ENCODE results near the gene CD3E. TPM values are rescaled to one million over a fixed set of nuclear protein-coding genes. Genes with fewer than 3 reads are reported as not detected.

Gene CD3E
- total RNA-seq, 1 experiment from 2014 or later, result 0.51 TPM

DNA sequence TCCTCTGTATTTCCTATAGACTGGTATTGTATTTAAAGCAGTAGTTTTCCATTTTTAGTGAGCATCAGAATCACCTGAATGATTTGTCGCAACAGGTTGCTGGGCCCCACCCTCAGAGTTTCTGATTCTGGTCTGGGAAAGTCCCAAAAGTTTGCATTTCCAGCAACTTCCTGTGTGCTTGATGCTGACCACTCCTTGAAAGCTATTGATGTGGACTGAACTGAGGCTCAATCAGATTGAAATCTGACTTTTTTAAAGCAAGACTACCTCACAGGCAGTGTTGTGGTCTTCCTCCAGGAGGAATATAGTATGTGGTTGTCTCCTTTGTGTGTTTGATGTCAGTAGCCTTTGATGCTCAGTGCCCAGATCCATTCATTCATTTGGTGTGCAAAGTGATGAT lies 23.2 kb upstream of the CD3E start:
- Histone ChIP-seq H3K27ac (ENCODE audit: low read length) (no peak overlapping the region), H3K9me3 (ENCODE audit: control insufficient read depth, insufficient read depth, low read depth, low read length) (no peaks in the 10 kb centered on the region), H3K36me3 (ENCODE audit: control insufficient read depth, insufficient read depth, low read length) (no peaks in the 10 kb centered on the region), H3K4me3 (ENCODE audit: low read depth in 2 of 2, low read length in 2 of 2) (no peak overlapping the region), H3K27me3 (ENCODE audit: control insufficient read depth, insufficient read depth, low read length) (no peaks in the 10 kb centered on the region), H3K4me1 (ENCODE audit: control insufficient read depth, insufficient read depth, low read length) (no peaks in the 10 kb centered on the region)
- ATAC-seq, result no peak
- TF ChIP-seq, protein P1, sequence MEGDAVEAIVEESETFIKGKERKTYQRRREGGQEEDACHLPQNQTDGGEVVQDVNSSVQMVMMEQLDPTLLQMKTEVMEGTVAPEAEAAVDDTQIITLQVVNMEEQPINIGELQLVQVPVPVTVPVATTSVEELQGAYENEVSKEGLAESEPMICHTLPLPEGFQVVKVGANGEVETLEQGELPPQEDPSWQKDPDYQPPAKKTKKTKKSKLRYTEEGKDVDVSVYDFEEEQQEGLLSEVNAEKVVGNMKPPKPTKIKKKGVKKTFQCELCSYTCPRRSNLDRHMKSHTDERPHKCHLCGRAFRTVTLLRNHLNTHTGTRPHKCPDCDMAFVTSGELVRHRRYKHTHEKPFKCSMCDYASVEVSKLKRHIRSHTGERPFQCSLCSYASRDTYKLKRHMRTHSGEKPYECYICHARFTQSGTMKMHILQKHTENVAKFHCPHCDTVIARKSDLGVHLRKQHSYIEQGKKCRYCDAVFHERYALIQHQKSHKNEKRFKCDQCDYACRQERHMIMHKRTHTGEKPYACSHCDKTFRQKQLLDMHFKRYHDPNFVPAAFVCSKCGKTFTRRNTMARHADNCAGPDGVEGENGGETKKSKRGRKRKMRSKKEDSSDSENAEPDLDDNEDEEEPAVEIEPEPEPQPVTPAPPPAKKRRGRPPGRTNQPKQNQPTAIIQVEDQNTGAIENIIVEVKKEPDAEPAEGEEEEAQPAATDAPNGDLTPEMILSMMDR (IDR thresholded peaks at IDR 0.05), result no peak
- TF ChIP-seq TCF7L2 (IDR thresholded peaks at IDR 0.05; ENCODE audit: low read depth, low read length) (no peak), SIN3A (IDR thresholded peaks at IDR 0.05; ENCODE audit: borderline replicate concordance, insufficient read depth, low read depth, low read length) (no peak), POLR2AphosphoS5 (IDR thresholded peaks at IDR 0.05; ENCODE audit: low read depth, low read length) (no peak)
- TF ChIP-seq, protein P2, sequence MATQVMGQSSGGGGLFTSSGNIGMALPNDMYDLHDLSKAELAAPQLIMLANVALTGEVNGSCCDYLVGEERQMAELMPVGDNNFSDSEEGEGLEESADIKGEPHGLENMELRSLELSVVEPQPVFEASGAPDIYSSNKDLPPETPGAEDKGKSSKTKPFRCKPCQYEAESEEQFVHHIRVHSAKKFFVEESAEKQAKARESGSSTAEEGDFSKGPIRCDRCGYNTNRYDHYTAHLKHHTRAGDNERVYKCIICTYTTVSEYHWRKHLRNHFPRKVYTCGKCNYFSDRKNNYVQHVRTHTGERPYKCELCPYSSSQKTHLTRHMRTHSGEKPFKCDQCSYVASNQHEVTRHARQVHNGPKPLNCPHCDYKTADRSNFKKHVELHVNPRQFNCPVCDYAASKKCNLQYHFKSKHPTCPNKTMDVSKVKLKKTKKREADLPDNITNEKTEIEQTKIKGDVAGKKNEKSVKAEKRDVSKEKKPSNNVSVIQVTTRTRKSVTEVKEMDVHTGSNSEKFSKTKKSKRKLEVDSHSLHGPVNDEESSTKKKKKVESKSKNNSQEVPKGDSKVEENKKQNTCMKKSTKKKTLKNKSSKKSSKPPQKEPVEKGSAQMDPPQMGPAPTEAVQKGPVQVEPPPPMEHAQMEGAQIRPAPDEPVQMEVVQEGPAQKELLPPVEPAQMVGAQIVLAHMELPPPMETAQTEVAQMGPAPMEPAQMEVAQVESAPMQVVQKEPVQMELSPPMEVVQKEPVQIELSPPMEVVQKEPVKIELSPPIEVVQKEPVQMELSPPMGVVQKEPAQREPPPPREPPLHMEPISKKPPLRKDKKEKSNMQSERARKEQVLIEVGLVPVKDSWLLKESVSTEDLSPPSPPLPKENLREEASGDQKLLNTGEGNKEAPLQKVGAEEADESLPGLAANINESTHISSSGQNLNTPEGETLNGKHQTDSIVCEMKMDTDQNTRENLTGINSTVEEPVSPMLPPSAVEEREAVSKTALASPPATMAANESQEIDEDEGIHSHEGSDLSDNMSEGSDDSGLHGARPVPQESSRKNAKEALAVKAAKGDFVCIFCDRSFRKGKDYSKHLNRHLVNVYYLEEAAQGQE (IDR thresholded peaks at IDR 0.05; ENCODE audit: insufficient read depth in 1 of 2, low read depth in 2 of 2, low read length in 1 of 2), result no peak
- intact Hi-C loops (cut with micrococcal nuclease; ENCODE audit: unreplicated experiment) (no loop called here), in situ Hi-C loops (cut with HindIII; ENCODE audit: low pct_unique_long_range_greater_than_20kb, low sequenced_read_pairs) (no loop called here)
- no peak for DNase-seq (ENCODE audit: low read depth, low spot score)
- CTCF ChIA-PET, result no interaction called here
- POLR2A ChIA-PET, result no interaction called here
- no TSS peak for BruUV-seq (replicated peaks)

DNA sequence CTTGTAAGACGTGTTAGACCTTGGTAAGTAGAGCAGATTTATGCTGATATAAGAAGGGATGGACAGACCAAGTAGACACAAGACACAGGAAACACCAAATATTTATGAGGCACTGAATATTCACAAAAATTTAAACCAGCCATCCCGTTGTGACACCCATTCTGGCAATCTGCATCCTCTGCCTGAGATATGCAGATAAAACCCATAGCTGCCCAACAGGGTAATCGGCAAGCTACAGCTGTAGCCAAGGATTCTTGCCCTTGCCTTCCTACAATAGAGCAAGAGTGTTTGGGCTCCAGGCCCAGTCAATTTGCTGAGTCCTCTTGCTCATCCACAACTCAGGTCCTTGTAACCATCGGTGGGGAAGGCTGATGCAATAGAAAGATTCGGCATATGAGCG lies 21.9 kb upstream of the CD3E start:
- no TSS peak for BruUV-seq (replicated peaks)
- no peaks in the 10 kb centered on the region for H3K9me3 ChIP-seq (ENCODE audit: control insufficient read depth, insufficient read depth, low read depth, low read length)
- in situ Hi-C loops (cut with HindIII; ENCODE audit: low pct_unique_long_range_greater_than_20kb, low sequenced_read_pairs), result no loop called here
- DNase-seq (ENCODE audit: low read depth, low spot score), result no peak
- 0 out of 2 replicates have a peak, but pooled peaks have one; percentile 42 for ATAC-seq
- H3K27ac ChIP-seq (ENCODE audit: low read length), result no peak overlapping the region
- H3K27me3 ChIP-seq (ENCODE audit: control insufficient read depth, insufficient read depth, low read length), result peaks cover 3% of the 10 kb centered on the region; the same call in 1 of the 2 replicates
- no peaks in the 10 kb centered on the region for H3K36me3 ChIP-seq (ENCODE audit: control insufficient read depth, insufficient read depth, low read length)
- TF ChIP-seq TCF7L2 (IDR thresholded peaks at IDR 0.05; ENCODE audit: low read depth, low read length) (no peak), POLR2AphosphoS5 (IDR thresholded peaks at IDR 0.05; ENCODE audit: low read depth, low read length) (no peak), SIN3A (IDR thresholded peaks at IDR 0.05; ENCODE audit: borderline replicate concordance, insufficient read depth, low read depth, low read length) (no peak)
- TF ChIP-seq, protein P1 (IDR thresholded peaks at IDR 0.05), result no peak
- TF ChIP-seq, protein P2 (IDR thresholded peaks at IDR 0.05; ENCODE audit: insufficient read depth in 1 of 2, low read depth in 2 of 2, low read length in 1 of 2), result no peak
- ChIA-PET CTCF (no interaction called here), POLR2A (no interaction called here)
- intact Hi-C loops (cut with micrococcal nuclease; ENCODE audit: unreplicated experiment), result no loop called here
- no peak overlapping the region for H3K4me3 ChIP-seq (ENCODE audit: low read depth in 2 of 2, low read length in 2 of 2)
- H3K4me1 ChIP-seq (ENCODE audit: control insufficient read depth, insufficient read depth, low read length), result no peaks in the 10 kb centered on the region; the same call in 1 of the 2 replicates

Data from Panc1 (cell line).